ENCODE data around the gene HTT.
A peak's percentile ranks its signal among the peaks of the same experiment; 100 is the strongest.

The HTT gene

DNA sequence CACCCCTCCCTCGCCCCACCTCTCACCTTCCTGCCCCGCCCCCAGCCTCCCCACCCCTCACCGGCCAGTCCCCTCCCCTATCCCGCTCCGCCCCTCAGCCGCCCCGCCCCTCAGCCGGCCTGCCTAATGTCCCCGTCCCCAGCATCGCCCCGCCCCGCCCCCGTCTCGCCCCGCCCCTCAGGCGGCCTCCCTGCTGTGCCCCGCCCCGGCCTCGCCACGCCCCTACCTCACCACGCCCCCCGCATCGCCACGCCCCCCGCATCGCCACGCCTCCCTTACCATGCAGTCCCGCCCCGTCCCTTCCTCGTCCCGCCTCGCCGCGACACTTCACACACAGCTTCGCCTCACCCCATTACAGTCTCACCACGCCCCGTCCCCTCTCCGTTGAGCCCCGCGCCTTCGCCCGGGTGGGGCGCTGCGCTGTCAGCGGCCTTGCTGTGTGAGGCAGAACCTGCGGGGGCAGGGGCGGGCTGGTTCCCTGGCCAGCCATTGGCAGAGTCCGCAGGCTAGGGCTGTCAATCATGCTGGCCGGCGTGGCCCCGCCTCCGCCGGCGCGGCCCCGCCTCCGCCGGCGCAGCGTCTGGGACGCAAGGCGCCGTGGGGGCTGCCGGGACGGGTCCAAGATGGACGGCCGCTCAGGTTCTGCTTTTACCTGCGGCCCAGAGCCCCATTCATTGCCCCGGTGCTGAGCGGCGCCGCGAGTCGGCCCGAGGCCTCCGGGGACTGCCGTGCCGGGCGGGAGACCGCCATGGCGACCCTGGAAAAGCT is at the start of gene HTT, which contains the start of gene HTT-AS:
HTT (plus strand) TSS at position 604 of the 768 bp plus-strand sequence; CDS start at position 749, 145 bp downstream.
HTT-AS (minus strand) TSS at position 461 of the 768 bp plus-strand sequence.
- DNase-seq = peak; percentile 93

DNA sequence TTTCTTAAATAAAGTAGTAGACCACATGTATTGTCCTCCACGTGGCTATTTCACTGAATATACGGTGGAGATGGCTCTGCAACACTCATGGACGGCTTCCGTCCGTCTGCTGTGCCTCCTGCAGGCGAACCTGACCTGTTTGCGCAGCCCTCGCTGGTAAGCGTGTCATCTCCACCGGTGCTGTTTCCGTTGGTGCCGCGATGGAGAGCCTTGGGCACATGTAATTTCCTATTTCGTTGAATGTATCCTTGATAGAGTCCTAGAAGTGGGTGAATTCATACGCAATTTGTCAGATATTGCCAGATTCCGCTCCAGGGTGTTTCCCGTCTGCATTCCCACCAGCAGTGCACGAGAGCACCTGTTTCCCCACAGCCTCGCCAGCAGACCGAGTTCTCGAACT is 48.6 kb upstream of the HTT start:
- DNase-seq = no peak

DNA sequence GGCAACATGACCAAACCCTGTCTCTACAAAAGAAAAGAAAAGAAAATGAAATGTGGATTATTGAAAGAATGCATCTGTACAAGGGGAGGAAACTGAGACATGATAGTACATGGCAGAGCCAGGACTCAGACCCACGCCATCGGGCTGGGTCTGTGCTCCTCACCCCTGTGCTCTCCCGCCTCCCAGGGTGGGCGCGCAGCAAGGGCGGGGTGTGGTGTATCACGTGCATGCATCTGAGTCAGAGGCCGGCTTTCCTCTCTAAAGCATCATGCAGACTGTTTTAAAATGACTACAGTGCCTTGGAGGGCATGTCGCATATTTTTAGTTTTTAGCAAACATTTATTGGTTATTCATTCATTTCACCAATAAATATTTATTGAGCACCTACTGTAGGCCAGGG is 47.9 kb upstream of the HTT start:
- DNase-seq = no peak

DNA sequence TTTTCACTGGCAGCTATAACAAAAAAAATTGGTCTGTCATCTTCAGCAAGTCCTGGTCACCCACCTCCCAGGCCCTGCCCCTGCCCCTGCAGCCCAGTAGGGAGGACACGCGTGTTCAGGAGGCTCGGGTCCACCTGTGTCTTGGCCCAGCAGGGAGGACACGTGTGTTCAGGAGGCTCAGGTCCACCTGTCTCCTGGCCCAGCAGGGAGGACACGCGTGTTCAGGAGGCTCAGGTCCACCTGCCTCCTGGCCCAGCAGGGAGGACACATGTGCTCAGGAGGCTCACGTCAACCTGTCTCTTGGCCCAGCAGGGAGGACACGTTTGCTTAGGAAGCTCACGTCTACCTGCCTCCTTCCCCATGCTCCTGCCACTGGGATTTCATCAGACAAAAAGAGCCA is 45.0 kb upstream of the HTT start:
- DNase-seq = no peak

DNA sequence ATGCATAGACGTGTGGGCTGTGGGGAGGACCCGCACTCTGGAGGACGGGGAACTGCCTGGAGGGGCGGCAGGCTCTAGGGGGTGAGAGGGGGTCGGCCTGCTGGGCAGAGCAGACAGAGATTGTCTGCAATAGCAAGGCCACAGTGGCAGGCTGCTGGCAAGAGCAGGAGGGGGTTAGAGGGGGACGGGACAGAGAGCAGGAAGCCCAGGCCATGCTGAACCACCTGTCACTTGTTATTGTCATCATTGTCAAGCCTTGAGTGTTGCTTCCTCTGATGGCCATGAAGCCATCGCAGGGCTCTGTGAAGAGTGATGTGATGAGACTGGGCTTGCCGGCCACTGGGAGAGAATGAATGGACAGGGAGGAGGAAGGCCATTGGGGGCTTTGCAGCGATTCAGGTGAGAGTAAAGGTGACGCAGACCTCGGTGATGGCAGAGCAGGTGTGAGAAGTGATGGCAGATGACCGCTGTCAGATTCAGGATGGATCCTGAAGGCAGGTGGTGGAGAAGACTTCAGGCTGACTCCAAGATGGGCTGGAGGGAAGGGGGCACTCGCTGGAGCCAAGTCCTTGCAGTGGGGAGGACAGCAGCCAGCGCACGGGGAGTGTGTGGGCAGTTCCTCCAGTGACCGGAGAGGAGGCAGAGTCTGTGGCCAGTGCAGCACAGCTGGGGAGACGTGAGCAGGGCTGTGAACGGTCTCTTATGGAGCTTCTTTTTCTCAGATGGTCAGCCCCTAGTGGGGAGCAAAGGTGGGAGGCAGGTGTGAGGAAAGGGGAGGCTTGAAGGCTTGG is 43.7 kb upstream of the HTT start:
- DNase-seq = no peak

DNA sequence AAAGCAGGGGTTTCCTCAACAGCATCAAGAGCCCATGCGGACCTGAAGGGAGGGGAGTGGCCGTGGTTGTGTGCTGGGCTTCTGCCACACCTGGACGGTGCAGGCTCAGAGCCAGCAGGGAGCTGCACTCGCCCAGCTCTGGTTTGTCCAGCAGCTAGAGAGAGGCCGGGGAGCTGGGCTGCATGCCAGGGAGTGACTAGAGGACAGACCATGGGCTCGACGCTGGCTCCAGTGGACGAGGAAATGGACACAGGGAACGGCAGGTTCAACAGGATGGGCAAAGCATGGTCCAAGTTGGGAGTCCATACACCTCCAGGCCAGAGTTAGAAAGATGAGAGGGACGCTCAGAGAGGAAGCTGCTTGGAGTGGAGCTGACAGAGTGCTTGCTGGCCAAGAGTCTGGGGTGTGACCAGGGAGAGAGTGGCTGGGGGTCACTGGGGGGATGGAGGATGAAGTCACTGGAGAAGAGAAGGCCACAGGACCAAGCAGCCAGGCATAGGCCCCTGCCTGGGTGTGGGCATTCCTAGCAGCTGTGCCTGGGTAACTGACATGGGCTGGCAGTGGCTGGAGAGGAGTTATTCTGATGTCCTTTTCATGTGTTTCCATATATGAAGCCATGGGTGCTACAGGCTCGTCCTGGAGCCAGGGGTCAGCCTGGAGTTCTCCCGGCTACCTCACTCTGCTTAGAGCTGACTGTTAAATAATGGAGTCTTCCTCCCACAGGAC is 43.0 kb upstream of the HTT start:
- DNase-seq = no peak

- DNase-seq = no peak
Observed at GRCh38 chr4:3034231-3034630, 40.2 kb upstream of the HTT start.

DNA sequence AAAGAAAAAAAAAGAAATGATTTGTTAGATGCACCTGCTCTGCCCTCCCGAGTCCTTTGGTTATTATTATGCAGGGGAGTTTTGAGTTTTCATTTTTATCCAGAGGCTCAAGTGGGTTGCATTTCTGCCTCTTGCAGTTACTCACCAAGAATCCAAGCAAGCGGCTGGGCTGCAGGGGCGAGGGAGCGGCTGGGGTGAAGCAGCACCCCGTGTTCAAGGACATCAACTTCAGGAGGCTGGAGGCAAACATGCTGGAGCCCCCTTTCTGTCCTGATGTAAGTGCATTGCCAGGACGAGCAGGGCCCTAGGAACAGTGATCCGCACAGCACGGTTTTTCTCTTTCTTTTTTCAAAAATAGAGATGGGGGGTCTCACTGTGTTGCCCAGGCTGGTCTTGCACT is 39.2 kb upstream of the HTT start:
- no peak for DNase-seq

DNA sequence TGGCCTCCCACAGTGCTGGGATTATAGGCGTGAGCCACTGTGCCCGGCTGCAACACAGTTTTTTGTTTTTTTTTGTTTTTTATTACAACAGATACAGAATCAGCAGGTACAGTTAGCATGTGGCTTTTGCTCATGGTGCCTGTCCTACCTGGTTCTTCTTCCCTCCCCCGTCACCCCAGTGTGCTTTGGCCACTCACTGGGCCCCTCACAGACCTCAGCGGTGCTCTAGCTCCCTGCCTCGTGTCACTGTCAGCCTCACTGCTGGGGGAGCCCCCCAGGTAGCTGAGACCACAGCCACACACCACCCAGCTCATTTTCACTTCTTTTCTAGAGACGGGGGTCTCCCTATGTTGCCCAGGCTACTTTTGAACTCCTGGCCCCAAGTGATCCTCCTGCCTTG is 38.8 kb upstream of the HTT start:
- no peak for DNase-seq

- DNase-seq = no peak
Observed at GRCh38 chr4:3036131-3036952, 38.1 kb upstream of the HTT start.

DNA sequence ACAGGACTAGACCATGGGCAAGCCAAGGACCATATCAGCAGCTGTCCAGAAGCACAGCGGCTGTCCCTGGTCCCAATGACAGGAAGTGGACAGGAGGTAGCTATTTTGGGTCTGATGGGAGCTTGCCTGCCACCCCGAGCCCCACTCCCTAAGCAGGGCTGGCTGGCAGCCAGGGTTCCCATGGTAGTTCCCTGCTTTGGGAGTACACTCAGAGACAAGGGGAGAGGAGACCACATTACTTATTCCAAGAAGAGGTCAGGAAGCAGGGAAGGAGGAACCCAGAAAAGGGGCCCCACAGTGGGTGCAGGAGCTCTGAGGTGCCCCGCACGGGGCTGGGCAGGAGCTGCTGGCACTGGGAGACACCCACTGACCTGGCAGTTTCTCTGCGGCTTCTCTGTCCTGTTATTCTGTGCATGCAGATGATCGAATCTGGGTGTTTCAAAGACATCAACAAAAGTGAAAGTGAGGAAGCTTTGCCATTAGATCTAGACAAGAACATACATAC is 36.5 kb upstream of the HTT start:
- DNase-seq = no peak

DNA sequence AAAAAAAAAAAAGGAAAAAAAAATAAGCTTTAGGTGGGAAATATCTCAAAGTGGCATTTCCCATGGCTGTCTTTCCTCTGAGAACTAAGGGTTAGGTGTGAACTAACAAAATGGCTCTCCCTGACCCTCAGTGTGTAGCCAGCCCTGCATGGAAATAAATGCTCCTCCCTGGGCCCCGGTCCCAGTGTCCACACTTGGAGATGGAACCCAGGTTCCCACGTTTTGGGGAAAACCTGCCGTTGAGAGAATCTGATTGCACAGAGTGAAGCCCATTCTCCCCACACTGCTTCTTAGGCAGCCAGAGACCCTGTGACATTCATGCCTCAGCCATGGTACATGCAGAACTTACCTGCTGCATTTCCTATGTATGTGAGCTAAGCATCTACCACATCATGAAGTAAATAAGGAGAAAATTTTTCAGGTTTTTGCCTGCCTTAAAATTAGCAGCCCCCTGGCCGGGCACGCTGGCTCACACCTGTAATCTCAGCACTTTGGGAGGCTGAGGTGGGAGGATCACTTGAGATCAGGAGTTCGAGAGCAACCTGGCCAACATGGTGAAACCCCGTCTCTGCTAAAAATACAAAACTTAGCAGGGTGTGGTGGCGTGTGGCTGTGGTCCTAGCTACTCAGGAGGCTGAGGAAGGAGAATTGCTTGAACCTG is 34.6 kb upstream of the HTT start:
- no peak for DNase-seq

DNA sequence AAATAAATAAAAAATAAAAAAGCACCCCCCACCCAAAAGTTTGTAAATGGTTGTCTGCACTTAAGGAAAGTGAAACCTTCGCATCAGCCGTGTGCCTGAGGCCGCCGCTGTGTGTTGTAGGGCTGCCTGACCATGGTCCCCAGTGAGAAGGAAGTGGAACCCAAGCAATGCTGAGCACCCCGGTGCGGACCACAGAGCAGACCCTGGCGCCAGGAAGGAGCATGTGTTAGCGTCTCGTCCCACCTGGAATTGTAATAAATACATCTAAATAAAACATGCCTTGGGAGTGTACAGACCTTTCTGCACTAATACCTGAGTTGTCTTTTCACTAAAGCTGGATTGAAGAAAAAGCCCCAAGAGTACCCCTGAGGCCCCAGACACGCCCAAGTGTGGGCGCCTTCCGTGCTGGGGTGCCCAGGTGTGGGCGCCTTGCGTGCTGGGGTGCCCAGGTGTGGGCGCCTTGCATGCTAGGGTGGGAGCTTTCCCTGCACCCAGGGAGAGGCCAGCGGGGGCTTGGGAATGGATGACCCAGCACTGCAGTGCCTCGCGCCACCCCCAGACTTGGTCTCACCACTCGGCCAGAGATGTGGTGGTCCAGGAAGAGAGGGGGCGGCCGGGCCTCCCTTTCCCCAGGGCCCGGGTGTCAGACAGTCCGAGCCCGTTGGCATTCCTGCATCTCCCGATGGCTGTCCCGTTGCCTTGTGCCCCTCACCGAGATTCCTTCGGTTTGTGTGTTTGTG is 33.9 kb upstream of the HTT start:
- DNase-seq = no peak

DNA sequence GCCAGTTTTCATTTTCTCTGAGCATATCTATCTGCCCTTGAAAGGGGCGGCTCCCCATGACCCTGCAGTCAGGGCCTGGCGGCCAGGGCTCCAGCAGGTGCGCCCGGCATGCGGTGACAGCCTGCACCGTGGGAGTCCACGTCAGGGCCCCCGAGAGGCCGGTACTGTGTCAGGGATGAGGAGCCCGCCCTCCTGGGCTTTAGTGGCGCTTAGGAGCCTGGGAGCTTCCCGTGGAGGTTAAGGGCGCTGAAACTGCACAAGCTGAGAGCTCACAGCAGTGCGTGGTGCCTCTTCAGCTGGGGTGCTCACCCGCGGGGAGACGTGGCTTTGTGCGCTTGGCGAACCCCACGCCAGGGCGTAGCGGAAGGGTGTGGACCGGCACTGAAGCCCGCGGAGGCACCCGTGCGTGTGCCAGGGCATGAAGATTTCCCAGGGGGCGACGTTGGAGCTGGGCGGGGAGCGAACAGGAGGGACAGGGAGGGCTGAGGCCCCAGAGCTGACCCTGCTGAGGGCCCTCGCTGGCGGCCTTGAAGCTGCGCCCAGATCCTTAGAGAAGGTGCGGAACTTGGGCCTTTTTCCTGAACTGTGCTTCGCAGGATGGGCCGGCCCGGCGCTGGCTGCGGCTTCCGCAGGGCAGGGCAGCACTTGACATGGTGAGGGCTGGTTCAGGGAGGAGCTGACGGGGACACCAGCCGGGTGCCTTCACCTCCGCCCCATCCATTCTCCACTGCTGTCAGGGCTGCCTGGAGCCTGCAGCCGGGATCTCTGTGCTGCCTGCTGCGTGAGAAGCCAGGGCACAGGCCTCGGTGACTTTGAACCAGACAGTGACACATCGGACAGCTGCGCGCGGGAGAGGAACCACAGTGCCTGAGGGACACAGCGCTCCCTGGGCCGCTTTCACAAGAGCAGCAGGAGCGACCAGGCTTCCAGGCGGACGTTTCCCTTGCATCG is 33.0 kb upstream of the HTT start:
- DNase-seq = peak; percentile 26

- no peak for DNase-seq
Observed at GRCh38 chr4:3042226-3042625, 32.3 kb upstream of the HTT start.

DNA sequence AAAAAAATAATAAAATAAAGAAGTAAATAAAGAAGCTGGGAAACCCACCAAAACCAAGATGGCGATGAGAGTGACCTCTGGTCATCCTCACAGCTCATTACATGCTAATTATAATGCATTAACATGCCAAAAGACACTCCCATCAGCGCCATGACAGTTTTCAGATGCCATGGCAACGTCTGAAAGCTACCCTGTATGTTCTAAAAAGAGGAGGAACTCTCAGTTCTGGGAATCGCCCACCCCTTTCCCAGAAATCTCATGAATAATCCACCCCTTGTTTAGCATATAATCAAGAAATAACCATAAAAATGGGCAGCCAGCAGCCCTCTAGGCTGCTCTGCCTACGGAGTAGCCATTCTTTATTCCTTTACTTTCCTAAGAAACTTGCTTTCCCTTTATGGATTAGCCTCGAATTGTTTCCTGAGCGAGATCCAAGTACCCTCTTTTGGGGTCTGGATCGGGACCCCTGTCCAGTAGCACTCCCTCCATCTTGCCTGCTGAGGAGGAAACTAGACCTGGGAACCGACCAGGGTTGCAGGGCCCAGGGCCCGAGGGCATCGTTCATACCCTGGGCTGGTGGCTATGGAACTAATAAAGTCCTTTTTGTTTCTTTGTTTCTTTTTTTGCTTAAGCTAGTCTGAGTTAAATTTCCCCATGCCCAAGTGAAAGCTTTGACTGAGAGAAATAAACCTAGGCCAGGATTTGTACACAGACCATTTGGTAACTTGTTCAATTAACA is 31.0 kb upstream of the HTT start:
- DNase-seq = no peak

GRCh38 chr4:3044870-3045819 is 29.3 kb upstream of the HTT start:
- peak; percentile 41 for DNase-seq

- no peak for DNase-seq
Observed at GRCh38 chr4:3046162-3046561, 28.3 kb upstream of the HTT start.
